Breast epithelium (tissue), 3 donors: ENCODE data around the gene ABCC11.

ENCODE experiments used
- CTCF ChIP-seq, 3 donors: fragments of 450-650 bp; IDR thresholded peaks; one replicate each; pipeline ENCODE4 v1.5.1; 2016 to 2017; ENCODE audit warnings: antibody characterized with exemption in 3 of 3, mild to moderate bottlenecking in 3 of 3, moderate library complexity in 3 of 3
- POLR2AphosphoS5 ChIP-seq, 3 donors: sonication (generic); formaldehyde crosslinking; IDR thresholded peaks; one replicate each; pipeline ENCODE4 v1.6.1; 2017; ENCODE audit warnings: antibody characterized with exemption in 3 of 3

DNA sequence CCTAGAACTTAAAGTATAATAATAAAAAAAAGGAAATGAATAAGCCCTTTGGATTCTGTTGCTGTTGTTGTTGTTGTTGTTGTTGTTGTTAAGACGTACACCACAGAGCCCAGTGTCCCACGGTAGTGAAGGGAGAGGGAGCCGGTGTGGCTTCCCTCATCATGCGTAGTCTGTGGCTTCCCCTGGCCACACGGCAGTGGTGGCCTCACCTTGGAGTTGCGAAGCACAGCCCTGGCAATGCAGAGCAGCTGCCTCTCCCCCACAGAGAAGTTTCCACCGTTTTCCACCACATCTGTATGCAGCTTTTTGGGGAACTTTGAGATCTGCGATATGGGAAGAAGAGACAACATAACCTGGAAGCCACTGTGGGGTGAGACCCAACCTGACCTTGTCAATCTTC lies 77.4 kb downstream of the ABCC11 start:
- TF ChIP-seq CTCF (IDR thresholded peaks at IDR 0.05) (no peak), POLR2AphosphoS5 (IDR thresholded peaks at IDR 0.05) (no peak)
